ENCODE measurements around the gene TPSAB1. TPM values are rescaled to one million over a fixed set of nuclear protein-coding genes. Genes with fewer than 3 reads are reported as not detected.
"Not testable (repeated sequence)": the region's sequence is repeated elsewhere in the genome, so short reads cannot be mapped to it uniquely, and the experiment has no call there.

The TPSAB1 gene
- total and polyA plus RNA-seq, 2 experiments from 2014 or later: not detected

DNA sequence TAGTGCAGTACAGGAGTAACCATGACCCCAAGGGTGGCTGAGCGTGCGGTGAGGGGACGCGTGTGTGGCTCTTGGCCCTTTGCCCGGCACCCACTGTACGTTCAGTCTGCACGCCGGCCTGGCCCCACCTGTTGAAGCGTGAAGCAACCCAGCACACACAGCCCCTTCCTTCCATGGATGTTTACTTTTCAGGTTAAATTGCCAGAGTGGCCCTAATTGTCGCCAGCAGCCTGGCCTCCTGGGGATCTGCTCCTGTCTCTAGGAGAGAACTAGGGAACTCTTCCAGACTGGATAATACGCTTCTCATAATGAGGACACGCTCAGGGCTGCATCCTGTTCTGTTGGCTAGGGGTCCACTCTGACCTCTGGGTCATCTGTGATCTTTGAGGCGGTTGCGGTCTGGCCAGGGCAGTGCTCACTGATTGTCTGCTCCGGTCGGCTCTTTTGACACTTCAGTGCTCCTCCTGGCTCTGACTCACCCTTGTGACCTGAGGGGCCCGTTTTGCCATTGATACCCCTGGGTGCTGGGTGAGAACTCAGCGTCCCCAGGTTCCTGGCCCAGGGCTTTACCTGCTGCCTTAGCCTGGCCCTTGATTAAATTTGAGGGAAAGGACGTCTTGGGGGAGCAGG is 43.2 kb upstream of the TPSAB1 start:
- H2AFZ ChIP-seq: no peak overlapping the region
- no peak overlapping the region for H3K27ac ChIP-seq
- TF ChIP-seq EZH2phosphoT487 (IDR thresholded peaks at IDR 0.05; ENCODE audit: insufficient read depth, low read depth) (no peak), EZH2 (IDR thresholded peaks at IDR 0.05; ENCODE audit: insufficient read depth, poor library complexity, severe bottlenecking) (no peak)
- 60 to 66% methylated on average over 19 of the region's 19 CpGs for WGBS, 2 experiments (ENCODE audit: low coverage in 1 of 2, low lambda C conversion rate in 2 of 2, missing lambda C conversion rate in 2 of 2)
- H3K4me3 ChIP-seq: no peak overlapping the region
- H3K79me2 ChIP-seq (ENCODE audit: insufficient read depth): no peaks in the 10 kb centered on the region
- in situ Hi-C loops (cut with MboI): no loop called here
- H3K4me2 ChIP-seq (ENCODE audit: unreplicated experiment): no peak overlapping the region
- no peaks in the 10 kb centered on the region for H4K20me1 ChIP-seq (ENCODE audit: insufficient read depth)
- no peaks in the 10 kb centered on the region for H3F3A ChIP-seq (ENCODE audit: insufficient read depth)
- DNase-seq: no peak
- no peaks in the 10 kb centered on the region for H3K27me3 ChIP-seq (replicated peaks; ENCODE audit: insufficient read depth)
- H3K4me1 ChIP-seq (ENCODE audit: insufficient read depth): no peaks in the 10 kb centered on the region
- H3K9ac ChIP-seq: no peak overlapping the region
- no peaks in the 10 kb centered on the region for H3K9me3 ChIP-seq (ENCODE audit: low read depth)
- H3K36me3 ChIP-seq (ENCODE audit: low read depth): no peaks in the 10 kb centered on the region
- no peaks in the 10 kb centered on the region for H3K9me2 ChIP-seq (ENCODE audit: insufficient read depth)

- no peak overlapping the region for H2AFZ ChIP-seq
- H3F3A ChIP-seq (ENCODE audit: insufficient read depth): no peaks in the 10 kb centered on the region
- WGBS, 2 experiments (ENCODE audit: low coverage in 1 of 2, low lambda C conversion rate in 2 of 2, missing lambda C conversion rate in 2 of 2): 79 to 80% methylated on average over 16 of the region's 18 CpGs
- no peaks in the 10 kb centered on the region for H3K9me2 ChIP-seq (ENCODE audit: insufficient read depth)
- in situ Hi-C loops (cut with MboI): no loop called here
- TF ChIP-seq EZH2 (IDR thresholded peaks at IDR 0.05; ENCODE audit: insufficient read depth, poor library complexity, severe bottlenecking) (no peak), EZH2phosphoT487 (IDR thresholded peaks at IDR 0.05; ENCODE audit: insufficient read depth, low read depth) (no peak)
- H4K20me1 ChIP-seq (ENCODE audit: insufficient read depth): no peaks in the 10 kb centered on the region
- no peak overlapping the region for H3K27ac ChIP-seq
- H3K9ac ChIP-seq: no peak overlapping the region
- no peaks in the 10 kb centered on the region for H3K9me3 ChIP-seq (ENCODE audit: low read depth)
- no peaks in the 10 kb centered on the region for H3K79me2 ChIP-seq (ENCODE audit: insufficient read depth)
- no peaks in the 10 kb centered on the region for H3K27me3 ChIP-seq (replicated peaks; ENCODE audit: insufficient read depth)
- no peak overlapping the region for H3K4me2 ChIP-seq (ENCODE audit: unreplicated experiment)
- no peaks in the 10 kb centered on the region for H3K36me3 ChIP-seq (ENCODE audit: low read depth)
- no peak for DNase-seq
- H3K4me3 ChIP-seq: no peak overlapping the region
- no peaks in the 10 kb centered on the region for H3K4me1 ChIP-seq (ENCODE audit: insufficient read depth)
Measured at GRCh38 chr16:1198194-1198593, 42.3 kb upstream of the TPSAB1 start.

GRCh38 chr16:1198671-1199346 is 41.7 kb upstream of the TPSAB1 start:
- H3F3A ChIP-seq (ENCODE audit: insufficient read depth); H3K9me2 ChIP-seq (ENCODE audit: insufficient read depth); DNase-seq; H3K36me3 ChIP-seq (ENCODE audit: low read depth); H3K4me2 ChIP-seq (ENCODE audit: unreplicated experiment); in situ Hi-C loops (cut with MboI); H2AFZ ChIP-seq; H3K27ac ChIP-seq; H3K79me2 ChIP-seq (ENCODE audit: insufficient read depth); H3K4me1 ChIP-seq (ENCODE audit: insufficient read depth); H3K9me3 ChIP-seq (ENCODE audit: low read depth); H3K27me3 ChIP-seq (replicated peaks; ENCODE audit: insufficient read depth); H3K4me3 ChIP-seq; H3K9ac ChIP-seq; H4K20me1 ChIP-seq (ENCODE audit: insufficient read depth): not testable (repeated sequence)
- 79 to 94% methylated on average over 6 to 44 of the region's 44 CpGs for WGBS, 2 experiments (ENCODE audit: low coverage in 1 of 2, low lambda C conversion rate in 2 of 2, missing lambda C conversion rate in 2 of 2)

- Histone ChIP-seq H3K4me1 (ENCODE audit: insufficient read depth) (no peaks in the 10 kb centered on the region), H3K27me3 (replicated peaks; ENCODE audit: insufficient read depth) (no peaks in the 10 kb centered on the region), H3K9me3 (ENCODE audit: low read depth) (no peaks in the 10 kb centered on the region), H3K4me3 (no peak overlapping the region), H3K4me2 (ENCODE audit: unreplicated experiment) (no peak overlapping the region), H2AFZ (no peak overlapping the region), H3K36me3 (ENCODE audit: low read depth) (no peaks in the 10 kb centered on the region), H3K27ac (no peak overlapping the region), H3K9ac (no peak overlapping the region), H3F3A (ENCODE audit: insufficient read depth) (no peaks in the 10 kb centered on the region), H4K20me1 (ENCODE audit: insufficient read depth) (no peaks in the 10 kb centered on the region), H3K9me2 (ENCODE audit: insufficient read depth) (no peaks in the 10 kb centered on the region), H3K79me2 (ENCODE audit: insufficient read depth) (no peaks in the 10 kb centered on the region)
- in situ Hi-C loops (cut with MboI): no loop called here
- TF ChIP-seq EZH2 (IDR thresholded peaks at IDR 0.05; ENCODE audit: insufficient read depth, poor library complexity, severe bottlenecking): no peak
- TF ChIP-seq EZH2phosphoT487 (IDR thresholded peaks at IDR 0.05; ENCODE audit: insufficient read depth, low read depth): no peak
- DNase-seq: no peak
- 58 to 74% methylated on average over 4 to 16 of the region's 19 CpGs for WGBS, 2 experiments (ENCODE audit: low coverage in 1 of 2, low lambda C conversion rate in 2 of 2, missing lambda C conversion rate in 2 of 2)
Measured at GRCh38 chr16:1199347-1200013, 41.0 kb upstream of the TPSAB1 start.
